SK-N-SH treated with all-trans-retinoic acid at 6 μM for 48 hours (cell line): ENCODE data around the gene NR1I3.

ENCODE experiments used
- BACH2 ChIP-seq: fragments of 250-450 bp; sonication (Bioruptor Pico); IDR thresholded peaks from 2 replicates; pipeline ENCODE4 v1.9.0; 2021; ENCODE audit warnings: mild to moderate bottlenecking, borderline replicate concordance
- ESRRG ChIP-seq: fragments of 250-450 bp; sonication (Bioruptor Pico); IDR thresholded peaks from 2 replicates; pipeline ENCODE4 v1.6.1; 2021; ENCODE audit warnings: mild to moderate bottlenecking
- GLIS3 ChIP-seq: fragments of 250-450 bp; sonication (Bioruptor Pico); IDR thresholded peaks from 2 replicates; pipeline ENCODE4 v1.5.0; 2020; ENCODE audit warnings: mild to moderate bottlenecking, moderate library complexity
- ISL1 ChIP-seq: fragments of 250-450 bp; sonication (Bioruptor Pico); IDR thresholded peaks from 2 replicates; pipeline ENCODE4 v2.1.2; 2022; ENCODE audit warnings: mild to moderate bottlenecking, moderate library complexity
- SNAI2 ChIP-seq: fragments of 250-450 bp; sonication (Bioruptor Pico); IDR thresholded peaks from 2 replicates; pipeline ENCODE4 v1.5.0; 2020; ENCODE audit warnings: mild to moderate bottlenecking, moderate library complexity
- TCF4 ChIP-seq: fragments of 250-450 bp; sonication (Bioruptor Pico); IDR thresholded peaks from 2 replicates; pipeline ENCODE4 v1.8.0; 2021; ENCODE audit warnings: mild to moderate bottlenecking, moderate library complexity, borderline replicate concordance
- TOX ChIP-seq: fragments of 250-450 bp; sonication (Bioruptor Pico); IDR thresholded peaks from 2 replicates; pipeline ENCODE4 v1.8.0; 2021; ENCODE audit warnings: mild to moderate bottlenecking, moderate library complexity, borderline replicate concordance
- ZC3H10 ChIP-seq: fragments of 250-450 bp; sonication (Bioruptor Pico); IDR thresholded peaks from 2 replicates; pipeline ENCODE4 v1.5.1; 2021; ENCODE audit warnings: mild to moderate bottlenecking, moderate library complexity
- ZFP30 ChIP-seq: fragments of 450-650 bp; formaldehyde crosslinking; IDR thresholded peaks from 2 replicates; pipeline ENCODE4 v1.5.0; 2022; ENCODE audit warnings: mild to moderate bottlenecking, moderate library complexity
- ZNF70 ChIP-seq: fragments of 450-650 bp; formaldehyde crosslinking; IDR thresholded peaks from 2 replicates; pipeline ENCODE4 v1.5.0; 2020; ENCODE audit warnings: mild to moderate bottlenecking, moderate library complexity
- TF ChIP-seq, protein P1 (sequence below): fragments of 250-450 bp; sonication (Bioruptor Pico); IDR thresholded peaks from 2 replicates; pipeline ENCODE4 v1.5.1; 2021; ENCODE audit warnings: mild to moderate bottlenecking, moderate library complexity
- TF ChIP-seq, protein P2 (sequence below): fragments of 250-450 bp; sonication (Bioruptor Pico); IDR thresholded peaks from 2 replicates; pipeline ENCODE4 v1.8.0; 2020; ENCODE audit warnings: mild to moderate bottlenecking, moderate library complexity, borderline replicate concordance
- TF ChIP-seq, protein P3 (sequence below): fragments of 250-450 bp; sonication (Bioruptor Pico); IDR thresholded peaks from 2 replicates; pipeline ENCODE4 v1.5.1; 2020; ENCODE audit warnings: low read depth, mild to moderate bottlenecking, moderate library complexity

DNA sequence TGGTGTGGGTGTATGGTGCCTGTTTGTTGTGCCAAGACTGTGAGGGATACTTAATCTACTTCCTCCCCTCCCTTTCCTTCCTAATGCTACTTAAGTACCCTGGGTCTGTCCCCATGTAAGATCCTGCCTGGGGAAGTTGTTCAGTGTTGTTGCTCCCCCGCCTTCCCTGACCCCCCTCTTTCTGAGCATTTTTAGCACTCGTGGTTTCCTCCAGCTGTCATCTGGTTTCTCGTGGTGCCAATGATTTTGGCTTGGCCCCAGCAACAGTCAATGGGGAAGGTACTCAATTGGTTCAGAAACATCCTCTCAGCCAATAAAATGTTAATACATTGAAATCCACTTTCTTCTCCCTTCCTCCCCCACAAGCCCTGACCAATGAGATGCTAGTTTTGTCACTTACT lies 52.7 kb downstream of the NR1I3 start:
- no peak for TF ChIP-seq ZNF70 (CRISPR knock-in tag)
- TF ChIP-seq, protein P1, sequence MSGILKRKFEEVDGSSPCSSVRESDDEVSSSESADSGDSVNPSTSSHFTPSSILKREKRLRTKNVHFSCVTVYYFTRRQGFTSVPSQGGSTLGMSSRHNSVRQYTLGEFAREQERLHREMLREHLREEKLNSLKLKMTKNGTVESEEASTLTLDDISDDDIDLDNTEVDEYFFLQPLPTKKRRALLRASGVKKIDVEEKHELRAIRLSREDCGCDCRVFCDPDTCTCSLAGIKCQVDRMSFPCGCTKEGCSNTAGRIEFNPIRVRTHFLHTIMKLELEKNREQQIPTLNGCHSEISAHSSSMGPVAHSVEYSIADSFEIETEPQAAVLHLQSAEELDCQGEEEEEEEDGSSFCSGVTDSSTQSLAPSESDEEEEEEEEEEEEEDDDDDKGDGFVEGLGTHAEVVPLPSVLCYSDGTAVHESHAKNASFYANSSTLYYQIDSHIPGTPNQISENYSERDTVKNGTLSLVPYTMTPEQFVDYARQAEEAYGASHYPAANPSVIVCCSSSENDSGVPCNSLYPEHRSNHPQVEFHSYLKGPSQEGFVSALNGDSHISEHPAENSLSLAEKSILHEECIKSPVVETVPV: no peak
- TF ChIP-seq, protein P2, sequence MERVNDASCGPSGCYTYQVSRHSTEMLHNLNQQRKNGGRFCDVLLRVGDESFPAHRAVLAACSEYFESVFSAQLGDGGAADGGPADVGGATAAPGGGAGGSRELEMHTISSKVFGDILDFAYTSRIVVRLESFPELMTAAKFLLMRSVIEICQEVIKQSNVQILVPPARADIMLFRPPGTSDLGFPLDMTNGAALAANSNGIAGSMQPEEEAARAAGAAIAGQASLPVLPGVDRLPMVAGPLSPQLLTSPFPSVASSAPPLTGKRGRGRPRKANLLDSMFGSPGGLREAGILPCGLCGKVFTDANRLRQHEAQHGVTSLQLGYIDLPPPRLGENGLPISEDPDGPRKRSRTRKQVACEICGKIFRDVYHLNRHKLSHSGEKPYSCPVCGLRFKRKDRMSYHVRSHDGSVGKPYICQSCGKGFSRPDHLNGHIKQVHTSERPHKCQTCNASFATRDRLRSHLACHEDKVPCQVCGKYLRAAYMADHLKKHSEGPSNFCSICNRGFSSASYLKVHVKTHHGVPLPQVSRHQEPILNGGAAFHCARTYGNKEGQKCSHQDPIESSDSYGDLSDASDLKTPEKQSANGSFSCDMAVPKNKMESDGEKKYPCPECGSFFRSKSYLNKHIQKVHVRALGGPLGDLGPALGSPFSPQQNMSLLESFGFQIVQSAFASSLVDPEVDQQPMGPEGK (CRISPR knock-in tag): no peak
- TF ChIP-seq TCF4 (CRISPR knock-in tag): no peak
- no peak for TF ChIP-seq ISL1 (CRISPR knock-in tag)
- TF ChIP-seq ZFP30 (CRISPR knock-in tag): no peak
- TF ChIP-seq ZC3H10 (CRISPR knock-in tag): no peak
- no peak for TF ChIP-seq ESRRG (CRISPR knock-in tag)
- no peak for TF ChIP-seq SNAI2 (CRISPR knock-in tag)
- TF ChIP-seq, protein P3, sequence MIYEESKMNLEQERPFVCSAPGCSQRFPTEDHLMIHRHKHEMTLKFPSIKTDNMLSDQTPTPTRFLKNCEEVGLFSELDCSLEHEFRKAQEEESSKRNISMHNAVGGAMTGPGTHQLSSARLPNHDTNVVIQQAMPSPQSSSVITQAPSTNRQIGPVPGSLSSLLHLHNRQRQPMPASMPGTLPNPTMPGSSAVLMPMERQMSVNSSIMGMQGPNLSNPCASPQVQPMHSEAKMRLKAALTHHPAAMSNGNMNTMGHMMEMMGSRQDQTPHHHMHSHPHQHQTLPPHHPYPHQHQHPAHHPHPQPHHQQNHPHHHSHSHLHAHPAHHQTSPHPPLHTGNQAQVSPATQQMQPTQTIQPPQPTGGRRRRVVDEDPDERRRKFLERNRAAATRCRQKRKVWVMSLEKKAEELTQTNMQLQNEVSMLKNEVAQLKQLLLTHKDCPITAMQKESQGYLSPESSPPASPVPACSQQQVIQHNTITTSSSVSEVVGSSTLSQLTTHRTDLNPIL: no peak
- no peak for TF ChIP-seq GLIS3 (CRISPR knock-in tag)
- no peak for TF ChIP-seq BACH2
- TF ChIP-seq TOX: no peak
